ENCODE measurements around the gene CARHSP1.

DNA sequence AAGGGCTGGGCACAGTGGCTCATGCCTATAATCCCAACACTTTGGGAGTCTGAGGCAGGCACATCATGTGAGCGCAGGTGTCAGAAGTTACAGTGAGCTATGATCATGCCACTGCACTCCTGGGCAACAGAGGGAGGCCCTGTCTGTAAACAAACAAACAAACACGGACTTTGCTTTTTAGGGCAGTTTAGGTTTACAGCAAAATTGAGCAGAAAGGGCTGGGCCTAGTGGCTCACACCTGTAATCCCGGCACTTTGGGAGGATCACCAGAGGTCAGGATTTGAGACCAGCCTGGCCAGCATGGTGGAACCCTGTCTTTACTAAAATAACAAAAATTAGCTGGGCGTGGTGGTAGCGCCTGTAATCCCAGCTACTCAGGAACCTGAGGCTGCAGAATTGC is 3.3 kb upstream of the CARHSP1 start:
- TF ChIP-seq, protein P1, sequence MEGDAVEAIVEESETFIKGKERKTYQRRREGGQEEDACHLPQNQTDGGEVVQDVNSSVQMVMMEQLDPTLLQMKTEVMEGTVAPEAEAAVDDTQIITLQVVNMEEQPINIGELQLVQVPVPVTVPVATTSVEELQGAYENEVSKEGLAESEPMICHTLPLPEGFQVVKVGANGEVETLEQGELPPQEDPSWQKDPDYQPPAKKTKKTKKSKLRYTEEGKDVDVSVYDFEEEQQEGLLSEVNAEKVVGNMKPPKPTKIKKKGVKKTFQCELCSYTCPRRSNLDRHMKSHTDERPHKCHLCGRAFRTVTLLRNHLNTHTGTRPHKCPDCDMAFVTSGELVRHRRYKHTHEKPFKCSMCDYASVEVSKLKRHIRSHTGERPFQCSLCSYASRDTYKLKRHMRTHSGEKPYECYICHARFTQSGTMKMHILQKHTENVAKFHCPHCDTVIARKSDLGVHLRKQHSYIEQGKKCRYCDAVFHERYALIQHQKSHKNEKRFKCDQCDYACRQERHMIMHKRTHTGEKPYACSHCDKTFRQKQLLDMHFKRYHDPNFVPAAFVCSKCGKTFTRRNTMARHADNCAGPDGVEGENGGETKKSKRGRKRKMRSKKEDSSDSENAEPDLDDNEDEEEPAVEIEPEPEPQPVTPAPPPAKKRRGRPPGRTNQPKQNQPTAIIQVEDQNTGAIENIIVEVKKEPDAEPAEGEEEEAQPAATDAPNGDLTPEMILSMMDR (IDR thresholded peaks at IDR 0.05) = no peak
- TF ChIP-seq POLR2A (IDR thresholded peaks at IDR 0.05) = no peak
